Erythroblast (primary cell): ENCODE measurements around the gene CCR3.

Experiments
- GATA1 ChIP-seq: IDR thresholded peaks from 2 replicates; pipeline ENCODE4 v1.6.1; 2011; ENCODE audit warnings: low read depth, mild to moderate bottlenecking, control low read depth, low read length, moderate library complexity
- POLR2A ChIP-seq: IDR thresholded peaks from 2 replicates; pipeline ENCODE4 v1.6.1; 2011; ENCODE audit warnings: mild to moderate bottlenecking, low read length

DNA sequence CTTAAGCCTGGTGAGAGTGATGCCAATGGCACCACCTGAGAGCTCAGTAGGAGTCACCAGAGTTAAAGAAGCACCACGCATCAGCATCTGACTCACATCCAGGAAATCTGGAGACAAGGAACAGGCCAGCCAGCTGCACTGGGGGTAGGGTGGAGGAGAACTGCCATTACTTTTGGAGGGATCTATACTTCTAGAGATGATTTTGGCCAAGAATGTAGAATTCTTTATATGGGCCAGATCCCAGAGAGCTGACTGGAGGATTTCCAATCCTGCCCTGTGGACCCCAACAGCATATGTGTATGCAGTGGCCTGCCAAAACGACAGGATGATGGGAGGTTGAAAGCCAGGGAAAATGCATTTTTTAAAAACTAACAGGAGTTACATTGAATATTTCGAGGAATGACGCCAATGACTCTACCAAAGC lies 29.8 kb downstream of the CCR3 start:
- TF ChIP-seq POLR2A = no peak
- TF ChIP-seq GATA1 = no peak
